HepG2 (cell line): ENCODE data around the gene CAPN14. TPM values are rescaled to one million over a fixed set of nuclear protein-coding genes. Genes with fewer than 3 reads are reported as not detected.

Source experiments
- ATAC-seq: fragments of 200-7000 bp; cut with Tn5 transposase; 3 replicates; pipeline ENCODE4 v1.9.1; 2020; ENCODE audit warnings: mild to moderate bottlenecking, moderate library complexity
- BruUV-seq: library from RNA; stranded (reverse); fragments of 400-500 nt; replicated peaks from 2 replicates; lab custom pipeline; 2021; lab: Mats Ljungman, UMichigan
- CTCF ChIA-PET: fragments of 300-600 bp; formaldehyde crosslinking; extraction: SDS; loops from one replicate; lab custom pipeline; 2021; ENCODE audit warnings: low total read pairs, inconsistent platforms, low intra/inter-chr PET ratio; lab: Yijun Ruan, JAX
- POLR2A ChIA-PET: fragments of 350-600 bp; sonication (Branson Sonifier 250); formaldehyde crosslinking; loops from one replicate; lab custom pipeline; 2020; ENCODE audit warnings: antibody characterized with exemption, inconsistent platforms; lab: Yijun Ruan, JAX
- DNase-seq: peaks from one replicate; pipeline ENCODE4 v3.0.0-alpha.2; 2015; ENCODE audit warnings: low spot score
- FAIRE-seq: peaks from 3 replicates; lab custom pipeline; 2011; peaks lifted over from hg19 to GRCh38; lab: Jason Lieb, UNC
- H2AFZ ChIP-seq: one replicate; pipeline ENCODE4 v1.6.1; 2011; ENCODE audit warnings: low read length, inconsistent platforms
- H3K27ac ChIP-seq: fragments of 300-600 bp; 3 replicates; pipeline ENCODE4 v1.8.0; 2011; ENCODE audit warnings: mixed run types, mild to moderate bottlenecking, mixed read lengths, low read length, inconsistent platforms; ENCODE audit not compliant: insufficient read depth; ENCODE audit errors: extremely low read length
- H3K27me3 ChIP-seq, 2 experiments: fragments of 200-600 bp in 1 of 2; 2 replicates in 1 of 2; 3 replicates in 1 of 2; pipeline versions ENCODE4 v1.6.0 to v1.8.0; 2011; ENCODE audit warnings: low read length in 2 of 2, mild to moderate bottlenecking in 2 of 2, moderate library complexity in 2 of 2, inconsistent platforms in 1 of 2; ENCODE audit not compliant: insufficient read depth in 2 of 2, control insufficient read depth in 1 of 2
- H3K36me3 ChIP-seq, 2 experiments: fragments of 200-600 bp in 1 of 2; replicated peaks in 1 of 2; 2 replicates in 1 of 2; 3 replicates in 1 of 2; pipeline versions ENCODE4 v1.5.1 to v1.8.0; 2011; ENCODE audit warnings: low read length in 2 of 2, inconsistent platforms in 1 of 2; ENCODE audit not compliant: insufficient read depth in 2 of 2, control insufficient read depth in 1 of 2
- H3K4me1 ChIP-seq: 2 replicates; pipeline ENCODE4 v1.5.1; 2012; ENCODE audit warnings: low read length, inconsistent platforms; ENCODE audit not compliant: insufficient read depth
- H3K4me2 ChIP-seq: 2 replicates; pipeline ENCODE4 v1.6.0; 2011; ENCODE audit warnings: low read depth, low read length, inconsistent platforms
- H3K4me3 ChIP-seq, 3 experiments: fragments of 200-600 bp in 1 of 3; sonication (generic), shearing (Covaris generic) in 1 of 3; replicated peaks in 1 of 3; 2 replicates each; pipeline ENCODE4 v1.5.1; 2011 to 2016; ENCODE audit warnings: low read length in 3 of 3, inconsistent platforms in 2 of 3, low read depth in 2 of 3, mild to moderate bottlenecking in 2 of 3, control low read depth in 1 of 3, mixed read lengths in 1 of 3; ENCODE audit not compliant: insufficient read depth in 1 of 3
- H3K79me2 ChIP-seq: one replicate; pipeline ENCODE4 v1.6.1; 2011; ENCODE audit warnings: low read length, inconsistent platforms; ENCODE audit not compliant: insufficient read depth
- H3K9ac ChIP-seq: 2 replicates; pipeline ENCODE4 v1.6.0; 2011; ENCODE audit warnings: mild to moderate bottlenecking, low read depth, low read length, inconsistent platforms; ENCODE audit not compliant: insufficient read depth
- H3K9me3 ChIP-seq: 2 replicates; pipeline ENCODE4 v1.5.1; 2012; ENCODE audit warnings: mild to moderate bottlenecking, low read length
- H4K20me1 ChIP-seq: 2 replicates; pipeline ENCODE4 v1.6.0; 2011; ENCODE audit warnings: inconsistent platforms, mild to moderate bottlenecking, low read length, moderate library complexity; ENCODE audit not compliant: insufficient read depth
- EED ChIP-seq: sonication (generic); formaldehyde crosslinking; IDR thresholded peaks from 2 replicates; pipeline ENCODE4 v1.5.0; 2020; ENCODE audit warnings: mild to moderate bottlenecking, missing genetic modification reagents
- HOXD1 ChIP-seq: sonication (generic); formaldehyde crosslinking; IDR thresholded peaks from 2 replicates; pipeline ENCODE4 v1.5.0; 2020; ENCODE audit warnings: missing genetic modification reagents
- MLXIP ChIP-seq: sonication (generic); formaldehyde crosslinking; IDR thresholded peaks from 2 replicates; pipeline ENCODE4 v1.9.0; 2021; ENCODE audit warnings: missing genetic modification reagents, borderline replicate concordance
- MXD4 ChIP-seq: IDR thresholded peaks from 2 replicates; pipeline ENCODE4 v1.6.1; 2016; ENCODE audit warnings: mild to moderate bottlenecking, missing biosample characterization, missing genetic modification reagents
- NR1H2 ChIP-seq: sonication (generic); formaldehyde crosslinking; IDR thresholded peaks from 2 replicates; pipeline ENCODE4 v1.8.1; 2022; ENCODE audit warnings: low read depth, missing genetic modification reagents, borderline replicate concordance
- SOX5 ChIP-seq: IDR thresholded peaks from 2 replicates; pipeline ENCODE4 v1.6.1; 2016; ENCODE audit warnings: borderline replicate concordance
- WGBS: methylation state at CpG from one replicate; pipeline ENCODE4 v1.1.6; 2017; ENCODE audit warnings: low lambda C conversion rate; 5-methylcytosine and 5-hydroxymethylcytosine counted together
- in situ Hi-C: cut with HindIII; loops from 2 replicates; pipeline ENCODE4 v1.10.0; 2017; ENCODE audit warnings: low pct_unique_long_range_greater_than_20kb; ENCODE audit not compliant: extremely low pct_ligation_motif_present
- intact Hi-C: fragments of 100-400 bp; cut with micrococcal nuclease; formaldehyde crosslinking; loops from one replicate; pipeline ENCODE4 v1.10.0; 2022; ENCODE audit not compliant: unreplicated experiment
- polyA plus RNA-seq, 8 experiments: library from polyadenylated mRNA; depleted of rRNA in 3 of 8; stranded (reverse) in 7 of 8; unstranded in 1 of 8; fragments of >200 nt; fragmentation: Illumina TruSeq in 4 of 8; extraction: Trizol in 4 of 8; gene quantifications; 2 replicates each; pipeline versions ENCODE4 v1.2.1 to v1.2.3, GENCODE V29; 2011 to 2016; ENCODE audit warnings: low read depth in 4 of 8, missing spikeins in 1 of 8, mixed read lengths in 1 of 8; ENCODE audit not compliant: insufficient read depth in 1 of 8
- total RNA-seq, 5 experiments: library from RNA; depleted of rRNA; stranded (reverse); fragments of >200 nt; fragmentation: Illumina TruSeq; extraction: Trizol; gene quantifications; 2 replicates each; pipeline ENCODE4 v1.2.3, GENCODE V29; 2016; ENCODE audit warnings: low read depth in 1 of 5
- TF ChIP-seq, protein P1 (sequence below): sonication (generic); formaldehyde crosslinking; conservative IDR thresholded peaks from 2 replicates; pipeline ENCODE4 v1.8.0; 2022; ENCODE audit warnings: missing genetic modification reagents
- TF ChIP-seq, protein P2 (sequence below): sonication (generic); formaldehyde crosslinking; IDR thresholded peaks from 2 replicates; pipeline ENCODE4 v1.5.0; 2020; ENCODE audit warnings: missing genetic modification reagents, mild to moderate bottlenecking, borderline replicate concordance
- TF ChIP-seq, protein P3 (sequence below): IDR thresholded peaks from 2 replicates; pipeline ENCODE4 v1.6.1; 2012; ENCODE audit warnings: inconsistent platforms
- TF ChIP-seq, protein P4 (sequence below): IDR thresholded peaks from 2 replicates; pipeline ENCODE4 v1.6.1; 2016; ENCODE audit warnings: missing compliant biosample characterization, missing genetic modification reagents, borderline replicate concordance

CAPN14 gene
- total and polyA plus RNA-seq, 2 of the 13 experiments (the other 11 are each of a cell fraction or from before 2014, with no cell fraction given), result not detected

- TF ChIP-seq NR1H2 (CRISPR knock-in tag), result no peak
- TF ChIP-seq, protein P1, sequence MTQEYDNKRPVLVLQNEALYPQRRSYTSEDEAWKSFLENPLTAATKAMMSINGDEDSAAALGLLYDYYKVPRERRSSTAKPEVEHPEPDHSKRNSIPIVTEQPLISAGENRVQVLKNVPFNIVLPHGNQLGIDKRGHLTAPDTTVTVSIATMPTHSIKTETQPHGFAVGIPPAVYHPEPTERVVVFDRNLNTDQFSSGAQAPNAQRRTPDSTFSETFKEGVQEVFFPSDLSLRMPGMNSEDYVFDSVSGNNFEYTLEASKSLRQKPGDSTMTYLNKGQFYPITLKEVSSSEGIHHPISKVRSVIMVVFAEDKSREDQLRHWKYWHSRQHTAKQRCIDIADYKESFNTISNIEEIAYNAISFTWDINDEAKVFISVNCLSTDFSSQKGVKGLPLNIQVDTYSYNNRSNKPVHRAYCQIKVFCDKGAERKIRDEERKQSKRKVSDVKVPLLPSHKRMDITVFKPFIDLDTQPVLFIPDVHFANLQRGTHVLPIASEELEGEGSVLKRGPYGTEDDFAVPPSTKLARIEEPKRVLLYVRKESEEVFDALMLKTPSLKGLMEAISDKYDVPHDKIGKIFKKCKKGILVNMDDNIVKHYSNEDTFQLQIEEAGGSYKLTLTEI (CRISPR knock-in tag), result no peak
- no peak for TF ChIP-seq MLXIP
- no peak for TF ChIP-seq HOXD1 (CRISPR knock-in tag)
- TF ChIP-seq SOX5 (CRISPR knock-in tag), result no peak
- TF ChIP-seq, protein P2, sequence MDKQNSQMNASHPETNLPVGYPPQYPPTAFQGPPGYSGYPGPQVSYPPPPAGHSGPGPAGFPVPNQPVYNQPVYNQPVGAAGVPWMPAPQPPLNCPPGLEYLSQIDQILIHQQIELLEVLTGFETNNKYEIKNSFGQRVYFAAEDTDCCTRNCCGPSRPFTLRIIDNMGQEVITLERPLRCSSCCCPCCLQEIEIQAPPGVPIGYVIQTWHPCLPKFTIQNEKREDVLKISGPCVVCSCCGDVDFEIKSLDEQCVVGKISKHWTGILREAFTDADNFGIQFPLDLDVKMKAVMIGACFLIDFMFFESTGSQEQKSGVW (CRISPR knock-in tag), result no peak
Measured at GRCh38 chr2:31243053-31243452, 25.7 kb upstream of the CAPN14 start (continued).

GRCh38 chr2:31241625-31242270, 24.4 kb upstream of the CAPN14 start:
- no peak overlapping the region for H3K4me3 ChIP-seq
- POLR2A ChIA-PET, result no interaction called here
- in situ Hi-C loops, result no loop called here
- H3K27ac ChIP-seq, result no peak overlapping the region
- intact Hi-C loops, result no loop called here
- ATAC-seq (no peak), FAIRE-seq (no peak), DNase-seq (no peak)
- no peaks in the 10 kb centered on the region for H3K79me2 ChIP-seq
- no peak overlapping the region for H3K9ac ChIP-seq
- 55% methylated on average over 7 of the region's 10 CpGs for WGBS
- CTCF ChIA-PET, result no interaction called here
- BruUV-seq, result no TSS peak
- TF ChIP-seq MXD4 (CRISPR knock-in tag) (no peak), EED (CRISPR knock-in tag) (no peak)
- TF ChIP-seq, protein P3, sequence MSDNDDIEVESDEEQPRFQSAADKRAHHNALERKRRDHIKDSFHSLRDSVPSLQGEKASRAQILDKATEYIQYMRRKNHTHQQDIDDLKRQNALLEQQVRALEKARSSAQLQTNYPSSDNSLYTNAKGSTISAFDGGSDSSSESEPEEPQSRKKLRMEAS, result no peak
- TF ChIP-seq, protein P4, sequence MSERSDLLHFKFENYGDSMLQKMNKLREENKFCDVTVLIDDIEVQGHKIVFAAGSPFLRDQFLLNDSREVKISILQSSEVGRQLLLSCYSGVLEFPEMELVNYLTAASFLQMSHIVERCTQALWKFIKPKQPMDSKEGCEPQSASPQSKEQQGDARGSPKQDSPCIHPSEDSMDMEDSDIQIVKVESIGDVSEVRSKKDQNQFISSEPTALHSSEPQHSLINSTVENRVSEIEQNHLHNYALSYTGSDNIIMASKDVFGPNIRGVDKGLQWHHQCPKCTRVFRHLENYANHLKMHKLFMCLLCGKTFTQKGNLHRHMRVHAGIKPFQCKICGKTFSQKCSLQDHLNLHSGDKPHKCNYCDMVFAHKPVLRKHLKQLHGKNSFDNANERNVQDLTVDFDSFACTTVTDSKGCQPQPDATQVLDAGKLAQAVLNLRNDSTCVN (CRISPR knock-in tag), result no peak
- H3K4me1 ChIP-seq, result no peaks in the 10 kb centered on the region
- H2AFZ ChIP-seq, result no peak overlapping the region
- H3K36me3 ChIP-seq, result no peaks in the 10 kb centered on the region
- H4K20me1 ChIP-seq, result no peaks in the 10 kb centered on the region
- no peaks in the 10 kb centered on the region for H3K9me3 ChIP-seq
- peaks cover 0 to 25% of the 10 kb centered on the region in 2 experiments; a peak in 3 of 5 replicates for H3K27me3 ChIP-seq
- no peak overlapping the region for H3K4me2 ChIP-seq
